ELR (cell line): ENCODE results near the gene ETV3.

Experiments used
- DNase-seq: peaks from one replicate; pipeline ENCODE4 v3.0.0-alpha.2; 2015; ENCODE audit warnings: low read depth

Gene ETV3

GRCh38 chr1:157161901-157162300, 23.7 kb upstream of the ETV3 start:
- no peak for DNase-seq

- DNase-seq: no peak
These were observed 20.8 kb upstream of the ETV3 start for GRCh38 chr1:157158967-157159366.

- no peak for DNase-seq
These were observed 19.5 kb upstream of the ETV3 start for GRCh38 chr1:157157501-157158190.

- DNase-seq: peak; percentile 80
These were observed 17.9 kb upstream of the ETV3 start for GRCh38 chr1:157156058-157156541.

DNA sequence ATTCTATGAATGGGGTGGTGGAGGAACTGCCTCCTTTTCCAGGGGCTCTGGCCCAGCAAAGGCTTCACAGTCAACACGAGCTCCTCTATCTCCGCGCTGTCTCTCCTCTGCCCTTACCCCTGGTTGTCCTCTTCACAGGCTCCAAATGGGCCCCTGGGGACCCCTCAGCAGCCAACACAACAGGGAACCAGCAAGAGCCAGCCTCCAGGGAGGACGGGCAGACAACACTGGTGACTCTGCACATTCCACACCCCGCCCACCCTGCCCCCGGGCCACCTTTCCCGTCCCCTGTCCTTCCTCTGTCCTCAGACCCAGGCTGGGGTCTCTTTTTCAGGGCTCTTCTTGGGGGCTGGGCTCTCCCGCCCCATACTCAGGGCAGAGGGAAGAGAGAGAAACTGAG, 17.5 kb upstream of the ETV3 start:
- peak; percentile 44 for DNase-seq

DNA sequence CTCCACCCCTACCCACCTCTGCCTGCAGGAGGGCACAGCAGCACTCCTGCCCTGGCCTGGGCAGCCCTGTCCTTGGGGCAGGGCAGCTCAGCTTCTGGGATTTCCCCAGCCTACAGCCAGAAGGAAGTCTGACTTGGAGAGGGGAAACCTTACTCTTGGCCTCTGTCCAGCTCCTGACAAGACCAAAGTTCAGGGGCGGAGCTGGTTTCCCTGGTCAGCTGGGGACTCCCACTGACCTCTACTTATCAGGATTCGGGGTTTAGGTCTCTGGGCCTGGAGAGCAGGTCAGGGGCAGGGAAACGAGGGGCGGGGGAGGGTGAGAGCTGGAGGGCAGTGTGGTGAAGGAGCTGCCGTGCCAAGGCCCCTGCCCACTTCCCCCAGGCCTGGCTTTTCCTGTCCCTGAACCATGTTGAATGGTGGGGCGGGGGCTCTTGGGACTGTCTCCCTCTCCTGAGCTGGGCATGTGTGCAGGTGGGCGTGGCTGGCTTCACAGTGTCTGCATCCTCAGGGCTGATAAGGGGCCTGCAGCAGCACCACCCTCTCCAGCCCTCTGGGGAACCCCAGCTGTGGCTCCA, 16.8 kb upstream of the ETV3 start:
- DNase-seq: peak; percentile 72

GRCh38 chr1:157154291-157154690, 16.1 kb upstream of the ETV3 start:
- DNase-seq: no peak

DNA sequence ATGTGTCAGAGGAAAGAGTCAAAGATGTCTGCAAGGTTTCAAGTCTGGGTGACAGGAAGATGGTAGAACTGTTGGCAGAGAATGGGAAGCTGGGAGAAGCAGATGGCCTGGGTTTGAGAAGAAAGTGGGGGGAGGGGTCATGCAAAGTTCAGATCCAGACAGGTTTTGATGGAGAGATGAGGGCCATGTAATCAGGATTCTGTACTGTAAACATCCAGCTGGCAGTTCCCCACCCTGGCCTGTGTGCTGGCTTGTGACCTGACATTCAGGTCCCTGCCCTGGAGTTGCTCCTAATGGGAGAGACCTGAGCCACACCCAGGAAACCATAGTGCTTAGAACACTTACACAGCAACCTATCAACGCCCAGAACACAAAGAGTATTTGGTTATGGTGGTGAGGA, 15.6 kb upstream of the ETV3 start:
- no peak for DNase-seq

DNA sequence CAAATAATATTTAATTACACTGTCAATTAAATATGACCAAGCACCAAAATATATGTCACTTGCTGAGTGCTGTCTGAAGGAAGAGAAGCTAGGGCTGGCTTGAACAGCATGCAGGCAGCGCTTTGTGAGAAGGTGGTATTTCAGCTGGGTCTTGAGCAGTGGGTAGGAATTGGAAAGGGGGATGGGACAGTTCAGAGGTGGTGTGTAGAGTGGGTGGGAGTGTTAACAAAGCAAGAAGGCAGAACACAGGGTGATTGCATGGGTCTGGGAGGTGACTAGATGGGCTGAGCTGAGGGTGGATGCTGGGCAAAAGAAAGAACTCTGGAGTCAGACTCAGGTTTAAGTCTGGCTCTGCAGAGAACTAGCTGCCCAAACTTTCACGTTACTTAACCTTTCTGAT, 14.3 kb upstream of the ETV3 start:
- DNase-seq: no peak

GRCh38 chr1:157151506-157151905, 13.3 kb upstream of the ETV3 start:
- DNase-seq: no peak

- DNase-seq: no peak
These were observed 12.9 kb upstream of the ETV3 start for GRCh38 chr1:157151073-157151472.

DNA sequence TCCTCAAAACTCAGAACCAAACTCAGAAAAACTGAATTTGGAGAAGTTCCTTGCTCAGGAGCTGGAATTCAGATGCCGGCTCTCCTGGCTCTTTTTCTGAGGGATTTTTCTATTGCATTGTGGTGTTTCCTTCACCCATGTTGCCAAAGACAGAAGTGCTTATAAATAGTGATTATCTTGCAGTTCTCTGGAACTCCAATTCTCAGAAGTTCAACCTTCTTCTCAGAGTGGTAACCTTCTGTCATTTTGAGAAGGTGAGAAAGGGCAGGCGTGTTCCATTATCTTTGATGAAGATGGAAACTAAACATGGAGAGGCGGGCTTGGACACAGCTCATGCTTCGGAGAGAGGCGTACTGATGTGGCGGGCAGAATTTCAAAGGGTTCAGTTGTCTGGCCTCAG, 12.4 kb upstream of the ETV3 start:
- no peak for DNase-seq

GRCh38 chr1:157147906-157148700, 9.9 kb upstream of the ETV3 start:
- DNase-seq: peak; percentile 37

DNA sequence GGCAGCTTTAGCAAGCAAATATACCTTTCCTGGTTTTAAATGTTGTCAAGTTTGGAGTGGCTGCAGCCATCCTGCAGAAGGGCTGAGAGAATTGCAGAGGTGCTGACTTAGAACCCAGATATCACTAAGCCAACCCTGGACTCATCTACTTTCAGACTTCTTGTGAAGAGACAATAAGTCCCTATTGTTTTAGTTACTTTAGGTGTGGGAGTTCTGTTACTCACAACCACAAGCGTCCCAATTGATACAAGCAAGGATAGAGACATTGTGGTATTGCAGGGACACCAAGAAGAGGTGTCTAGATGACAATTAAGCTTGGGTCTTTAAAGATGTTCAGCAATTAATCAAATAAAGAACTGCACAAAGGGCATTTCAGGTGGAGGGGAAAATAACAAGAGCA, 8.8 kb upstream of the ETV3 start:
- no peak for DNase-seq

DNA sequence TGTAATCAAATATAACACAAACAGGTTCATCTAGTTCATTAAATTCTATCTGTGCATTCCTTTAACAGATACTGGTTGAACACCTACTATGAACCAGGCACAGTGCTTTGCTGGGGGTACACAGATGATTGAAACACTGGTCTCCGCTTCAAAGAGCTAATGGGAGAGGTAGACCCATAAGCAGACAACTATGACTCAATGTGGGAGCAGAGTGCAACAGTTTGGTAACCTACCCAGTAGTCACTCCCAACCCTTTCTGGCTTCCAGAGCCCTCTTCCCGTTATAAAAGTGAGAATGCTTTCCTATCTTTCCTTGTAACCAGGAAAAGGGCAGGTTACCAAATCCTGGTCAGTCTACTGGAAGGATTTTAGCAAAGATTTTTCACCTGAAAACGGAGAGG, 8.0 kb upstream of the ETV3 start:
- no peak for DNase-seq

GRCh38 chr1:157145076-157145475, 6.9 kb upstream of the ETV3 start:
- peak; percentile 32 for DNase-seq

- DNase-seq: no peak
These were observed 6.3 kb upstream of the ETV3 start for GRCh38 chr1:157144509-157144908.

- no peak for DNase-seq
These were observed 4.7 kb upstream of the ETV3 start for GRCh38 chr1:157142765-157143423.

DNA sequence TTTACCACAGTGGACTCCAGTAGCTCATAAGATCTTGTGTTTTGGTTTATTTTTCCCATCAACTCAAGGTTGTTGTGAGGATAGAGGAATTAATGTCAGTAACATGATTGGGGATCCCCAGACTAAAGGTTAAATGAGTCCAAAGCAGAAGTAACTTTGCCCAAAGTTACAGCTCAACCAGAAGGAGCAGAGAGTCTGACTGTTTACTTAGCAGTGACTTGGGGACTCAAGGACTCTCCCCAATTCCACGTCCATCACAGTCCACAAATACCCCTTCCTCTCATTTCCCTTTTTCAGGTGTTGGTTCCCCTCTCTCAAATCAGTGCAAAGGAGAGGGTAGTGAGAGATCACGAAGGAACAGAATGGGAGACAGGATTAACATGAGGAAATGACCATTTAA, 4.0 kb upstream of the ETV3 start:
- DNase-seq: no peak

DNA sequence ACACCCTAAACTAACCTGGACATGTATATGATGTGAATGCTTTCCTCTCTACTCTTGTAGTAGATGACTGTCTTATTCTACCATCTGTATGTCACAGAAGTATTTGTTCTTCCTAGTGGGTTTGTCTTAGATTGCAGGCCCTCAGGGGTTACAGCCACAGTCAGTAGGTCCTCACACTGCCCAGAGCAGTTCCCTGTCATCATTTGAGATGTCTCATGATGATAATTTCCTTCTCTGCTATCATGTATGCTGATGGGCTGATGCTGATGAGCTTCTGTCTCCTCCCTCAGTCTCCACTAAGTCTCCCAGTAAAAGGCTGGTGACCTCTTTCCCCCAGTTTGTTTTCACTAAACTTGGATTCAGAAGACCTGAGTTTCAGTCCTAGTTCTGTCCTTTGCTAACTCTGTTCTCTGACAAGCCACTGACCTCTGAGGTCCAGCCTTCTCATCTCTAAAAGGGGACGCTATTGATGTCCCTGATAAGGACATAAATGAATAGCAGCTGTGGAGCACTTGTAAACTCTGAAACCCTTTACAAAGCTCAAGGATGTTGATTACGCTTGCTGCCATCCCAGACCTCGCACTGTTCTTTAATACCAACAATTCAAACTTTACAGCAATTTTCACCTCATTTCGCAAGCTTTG, 3.1 kb upstream of the ETV3 start:
- no peak for DNase-seq

- peak; percentile 50 for DNase-seq
These were observed 1.9 kb upstream of the ETV3 start for GRCh38 chr1:157140063-157140588.
